Activated T-cell treated with anti-CD3 and anti-CD28 coated beads, Interleukin-2, amount 50 U/mL, for 24 hours (primary cell): ENCODE data around the gene PCSK5.
"Not testable (repeated sequence)": the region's sequence is repeated elsewhere in the genome, so short reads cannot be mapped to it uniquely, and the experiment has no call there.

Source experiments
- DNase-seq: peaks from one replicate; pipeline ENCODE4 v3.0.0-alpha.2; 2020
- H3K27ac Mint-ChIP-seq: 2 replicates; pipeline ENCODE4 v1.8.0; 2020; ENCODE audit warnings: mild to moderate bottlenecking, mixed read lengths
- H3K27me3 Mint-ChIP-seq: 2 replicates; pipeline ENCODE4 v1.8.0; 2020; ENCODE audit warnings: mixed read lengths
- H3K36me3 Mint-ChIP-seq: 2 replicates; pipeline ENCODE4 v1.8.0; 2020; ENCODE audit warnings: low read depth, mixed read lengths
- H3K4me1 Mint-ChIP-seq: 2 replicates; pipeline ENCODE4 v1.8.0; 2020; ENCODE audit warnings: low read depth, mixed read lengths
- H3K4me3 Mint-ChIP-seq: 2 replicates; pipeline ENCODE4 v1.8.0; 2020; ENCODE audit warnings: mild to moderate bottlenecking, moderate library complexity, mixed read lengths
- H3K9me3 Mint-ChIP-seq: 2 replicates; pipeline ENCODE4 v1.8.0; 2020; ENCODE audit warnings: mixed read lengths

The PCSK5 gene

GRCh38 chr9:76036762-76037161, 146.3 kb downstream of the PCSK5 start:
- H3K36me3 Mint-ChIP-seq, result peaks cover 3% of the 10 kb centered on the region
- no peak for DNase-seq
- peaks cover 24% of the 10 kb centered on the region for H3K4me1 Mint-ChIP-seq
- no peak overlapping the region for H3K4me3 Mint-ChIP-seq
- H3K9me3 Mint-ChIP-seq, result no peaks in the 10 kb centered on the region
- H3K27me3 Mint-ChIP-seq, result no peaks in the 10 kb centered on the region
- H3K27ac Mint-ChIP-seq, result no peak overlapping the region

- Mint-ChIP-seq H3K36me3 (peaks cover 3% of the 10 kb centered on the region), H3K27ac (no peak overlapping the region), H3K4me1 (peaks cover 14% of the 10 kb centered on the region), H3K27me3 (no peaks in the 10 kb centered on the region), H3K4me3 (no peak overlapping the region), H3K9me3 (no peaks in the 10 kb centered on the region)
- DNase-seq, result no peak
These were observed 147.2 kb downstream of the PCSK5 start for GRCh38 chr9:76037587-76038225.

GRCh38 chr9:76038431-76038830, 148.0 kb downstream of the PCSK5 start:
- Mint-ChIP-seq H3K36me3 (peaks cover 3% of the 10 kb centered on the region), H3K27me3 (no peaks in the 10 kb centered on the region), H3K9me3 (no peaks in the 10 kb centered on the region), H3K4me3 (no peak overlapping the region), H3K4me1 (peaks cover 10% of the 10 kb centered on the region), H3K27ac (no peak overlapping the region)
- DNase-seq, result no peak

DNA sequence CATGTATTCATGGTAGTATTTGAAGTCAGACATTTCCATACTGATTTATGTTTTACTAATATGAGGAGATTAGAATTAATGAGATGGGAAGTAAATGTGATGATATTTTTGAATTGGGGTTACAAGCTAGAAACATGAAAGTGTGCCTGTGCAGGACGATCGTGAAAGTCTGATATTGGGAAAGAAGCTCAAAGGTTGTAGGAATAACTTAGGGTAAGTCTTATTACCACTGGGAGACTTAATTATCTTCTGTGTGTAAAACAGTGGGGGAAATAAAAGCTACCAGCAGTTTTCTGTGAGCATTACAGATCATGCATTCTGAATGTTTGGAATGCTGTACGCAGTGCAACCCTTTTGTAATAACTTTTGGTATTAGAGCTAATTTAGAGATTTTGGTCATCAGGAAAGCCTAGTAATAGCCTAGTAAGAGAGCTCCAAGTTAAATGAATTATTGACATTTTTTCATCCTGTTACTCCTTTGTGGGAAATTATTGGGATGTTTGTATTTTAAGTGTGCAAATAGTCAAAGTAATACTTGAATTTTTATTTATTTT, 153.9 kb downstream of the PCSK5 start:
- Mint-ChIP-seq H3K4me3 (no peak overlapping the region), H3K27me3 (no peaks in the 10 kb centered on the region), H3K9me3 (no peaks in the 10 kb centered on the region), H3K27ac (no peak overlapping the region), H3K36me3 (peaks cover 3% of the 10 kb centered on the region), H3K4me1 (no peaks in the 10 kb centered on the region)
- no peak for DNase-seq

GRCh38 chr9:76045221-76045620, 154.7 kb downstream of the PCSK5 start:
- no peaks in the 10 kb centered on the region for H3K9me3 Mint-ChIP-seq
- H3K4me3 Mint-ChIP-seq, result no peak overlapping the region
- peaks cover 3% of the 10 kb centered on the region for H3K36me3 Mint-ChIP-seq
- H3K4me1 Mint-ChIP-seq, result no peaks in the 10 kb centered on the region
- no peaks in the 10 kb centered on the region for H3K27me3 Mint-ChIP-seq
- no peak for DNase-seq
- H3K27ac Mint-ChIP-seq, result no peak overlapping the region

DNA sequence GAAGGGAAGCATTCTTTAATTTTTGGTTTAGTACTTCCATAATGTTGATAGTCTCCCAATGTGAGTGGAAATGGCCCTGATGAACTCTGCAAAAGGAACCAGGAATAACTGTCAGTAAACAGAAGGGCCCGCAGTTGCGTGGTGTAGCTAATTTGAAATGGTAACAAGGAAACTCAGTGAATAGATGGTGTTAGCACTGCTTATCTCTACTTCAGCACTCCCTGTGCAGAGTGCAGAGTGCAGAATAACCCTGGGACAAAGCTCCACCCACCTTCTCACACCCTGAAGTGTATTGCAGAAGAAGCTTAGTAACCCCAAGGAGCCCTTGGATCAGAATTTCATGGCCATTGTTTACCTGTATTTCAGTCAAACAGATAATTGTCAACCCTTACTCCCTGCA, 158.9 kb downstream of the PCSK5 start:
- no peak for DNase-seq
- peaks cover 16% of the 10 kb centered on the region for H3K36me3 Mint-ChIP-seq
- peaks cover 7% of the 10 kb centered on the region for H3K9me3 Mint-ChIP-seq
- H3K4me1 Mint-ChIP-seq, result no peaks in the 10 kb centered on the region
- no peak overlapping the region for H3K4me3 Mint-ChIP-seq
- no peak overlapping the region for H3K27ac Mint-ChIP-seq
- H3K27me3 Mint-ChIP-seq, result no peaks in the 10 kb centered on the region

GRCh38 chr9:76067696-76068095, 177.2 kb downstream of the PCSK5 start:
- DNase-seq, result no peak
- Mint-ChIP-seq H3K4me1 (no peaks in the 10 kb centered on the region), H3K36me3 (peaks cover 12% of the 10 kb centered on the region), H3K27me3 (no peaks in the 10 kb centered on the region), H3K4me3 (no peak overlapping the region), H3K9me3 (no peaks in the 10 kb centered on the region), H3K27ac (no peak overlapping the region)

- no peak for DNase-seq
- Mint-ChIP-seq H3K36me3 (peaks cover 35% of the 10 kb centered on the region), H3K27ac (no peak overlapping the region), H3K4me1 (no peaks in the 10 kb centered on the region), H3K9me3 (peaks cover 7% of the 10 kb centered on the region), H3K27me3 (no peaks in the 10 kb centered on the region), H3K4me3 (no peak overlapping the region)
These were observed 187.1 kb downstream of the PCSK5 start for GRCh38 chr9:76077537-76077936.

- H3K4me3 Mint-ChIP-seq, H3K9me3 Mint-ChIP-seq, H3K27me3 Mint-ChIP-seq, H3K4me1 Mint-ChIP-seq, DNase-seq, H3K27ac Mint-ChIP-seq: not testable (repeated sequence)
- H3K36me3 Mint-ChIP-seq, result peaks cover 27% of the 10 kb centered on the region
These were observed 190.8 kb downstream of the PCSK5 start for GRCh38 chr9:76081281-76081680.

DNA sequence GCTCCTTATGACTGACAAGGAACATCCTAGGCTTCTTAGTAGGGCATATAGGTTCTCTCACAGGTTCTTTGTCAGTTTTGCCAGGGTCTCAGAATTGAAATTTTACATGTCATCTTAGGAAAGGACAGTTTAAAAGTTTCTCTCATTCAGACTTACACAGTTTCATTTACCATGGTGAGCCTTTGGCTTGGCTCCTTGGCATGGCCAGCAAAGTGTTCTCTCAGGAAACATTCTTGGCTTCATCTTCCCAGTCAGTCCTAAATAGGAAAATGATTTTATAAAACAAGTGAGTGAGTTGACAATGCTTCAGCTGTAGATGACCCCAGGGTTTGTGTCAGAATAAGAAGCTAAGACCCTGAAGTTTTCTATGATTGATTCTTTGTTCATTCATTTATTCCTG, 191.6 kb downstream of the PCSK5 start:
- Mint-ChIP-seq H3K9me3 (peaks cover 7% of the 10 kb centered on the region), H3K4me1 (no peaks in the 10 kb centered on the region), H3K36me3 (peaks cover 26% of the 10 kb centered on the region), H3K27me3 (no peaks in the 10 kb centered on the region), H3K4me3 (no peak overlapping the region), H3K27ac (no peak overlapping the region)
- DNase-seq, result no peak

GRCh38 chr9:76085596-76085995, 195.1 kb downstream of the PCSK5 start:
- Mint-ChIP-seq H3K27me3 (no peaks in the 10 kb centered on the region), H3K4me3 (no peak overlapping the region), H3K27ac (no peak overlapping the region), H3K4me1 (no peaks in the 10 kb centered on the region), H3K9me3 (no peaks in the 10 kb centered on the region), H3K36me3 (peaks cover 6% of the 10 kb centered on the region)
- DNase-seq, result no peak

DNA sequence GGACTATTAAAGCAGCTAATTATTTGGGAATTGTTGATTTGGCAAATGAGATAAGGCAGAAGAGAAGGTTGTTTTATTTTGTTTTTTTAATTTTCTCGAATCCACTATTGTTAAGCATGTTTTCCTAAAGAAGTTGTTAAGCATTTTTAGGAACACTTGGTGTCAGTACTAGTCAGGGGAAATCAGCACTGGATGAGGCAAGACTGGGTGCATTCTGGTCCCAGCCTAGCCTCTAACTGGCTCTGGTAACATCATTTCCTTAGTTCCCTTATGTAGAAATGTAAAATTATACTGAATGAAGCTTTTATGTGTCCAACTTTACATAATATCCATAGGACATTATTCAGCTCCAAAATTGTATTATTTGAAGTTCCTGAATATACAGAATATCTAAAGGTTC, 196.1 kb downstream of the PCSK5 start:
- no peak overlapping the region for H3K27ac Mint-ChIP-seq
- no peak overlapping the region for H3K4me3 Mint-ChIP-seq
- H3K4me1 Mint-ChIP-seq, result no peaks in the 10 kb centered on the region
- no peaks in the 10 kb centered on the region for H3K27me3 Mint-ChIP-seq
- no peaks in the 10 kb centered on the region for H3K9me3 Mint-ChIP-seq
- H3K36me3 Mint-ChIP-seq, result peaks cover 6% of the 10 kb centered on the region
- DNase-seq, result no peak

- Mint-ChIP-seq H3K9me3 (no peaks in the 10 kb centered on the region), H3K4me3 (no peak overlapping the region), H3K36me3 (peaks cover 6% of the 10 kb centered on the region), H3K4me1 (no peaks in the 10 kb centered on the region), H3K27me3 (no peaks in the 10 kb centered on the region), H3K27ac (no peak overlapping the region)
- no peak for DNase-seq
These were observed 197.5 kb downstream of the PCSK5 start for GRCh38 chr9:76087976-76088375.

DNA sequence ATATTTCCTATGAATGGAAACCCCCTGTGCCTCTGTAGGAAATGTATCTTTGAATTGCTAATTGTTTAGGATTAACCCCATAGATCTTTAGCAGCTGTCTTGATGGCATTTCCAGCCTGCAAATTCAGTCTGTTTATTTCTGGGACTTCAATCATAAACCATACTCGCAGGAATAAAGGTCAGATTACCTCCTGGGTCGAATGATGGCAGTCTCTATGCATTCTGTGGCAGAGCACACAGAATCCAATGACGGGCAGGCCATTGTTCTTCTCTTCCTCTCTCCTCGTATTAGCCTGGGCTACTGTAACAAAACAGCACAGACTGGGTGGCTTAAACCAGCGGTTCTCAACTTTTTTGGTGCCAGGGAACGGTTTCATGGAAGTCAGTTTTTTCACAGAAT, 199.9 kb downstream of the PCSK5 start:
- Mint-ChIP-seq H3K27ac (no peak overlapping the region), H3K4me1 (no peaks in the 10 kb centered on the region), H3K4me3 (no peak overlapping the region), H3K36me3 (peaks cover 4% of the 10 kb centered on the region), H3K27me3 (no peaks in the 10 kb centered on the region), H3K9me3 (no peaks in the 10 kb centered on the region)
- no peak for DNase-seq

DNA sequence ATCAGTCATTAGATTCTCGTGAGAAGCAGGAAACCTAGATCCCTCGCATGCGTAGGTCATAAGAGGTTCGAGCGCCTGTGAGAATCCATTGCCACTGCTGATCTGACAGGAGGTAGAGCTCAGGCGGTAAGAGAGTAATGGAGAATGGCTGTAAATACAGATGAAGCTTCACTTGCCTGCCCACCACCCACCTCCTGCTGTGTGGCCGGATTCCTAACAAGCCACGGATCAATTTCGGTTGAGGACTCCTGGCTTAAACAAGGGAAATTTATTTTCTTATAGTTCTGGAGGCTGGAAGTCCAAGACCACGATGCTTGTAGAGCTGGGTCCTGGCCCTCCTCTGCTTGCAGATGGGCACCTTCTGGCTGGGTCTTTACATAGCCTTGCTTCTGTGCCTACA, 200.4 kb downstream of the PCSK5 start:
- Mint-ChIP-seq H3K4me3 (no peak overlapping the region), H3K4me1 (no peaks in the 10 kb centered on the region), H3K27me3 (no peaks in the 10 kb centered on the region), H3K9me3 (no peaks in the 10 kb centered on the region), H3K36me3 (peaks cover 8% of the 10 kb centered on the region), H3K27ac (no peak overlapping the region)
- DNase-seq, result no peak

DNA sequence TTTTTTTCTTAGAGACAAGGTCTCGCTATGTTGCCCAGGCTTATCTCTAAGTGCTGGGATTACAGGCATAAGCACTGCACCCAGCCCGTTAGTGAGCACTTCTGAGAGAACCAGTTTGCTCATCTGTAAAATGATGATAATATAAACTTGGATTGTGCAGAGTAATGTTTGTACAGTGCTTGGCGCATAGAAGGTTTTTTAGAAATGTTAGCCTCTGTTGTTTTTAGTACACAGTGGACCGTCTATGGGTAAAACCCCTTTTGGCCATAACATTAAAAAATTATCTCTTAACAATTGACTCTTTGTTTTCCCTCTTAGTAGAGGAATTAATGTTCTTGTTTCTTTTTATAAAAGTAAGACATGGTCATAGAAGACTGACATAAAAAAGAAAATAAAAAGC, 202.1 kb downstream of the PCSK5 start:
- no peak overlapping the region for H3K27ac Mint-ChIP-seq
- H3K4me3 Mint-ChIP-seq, result no peak overlapping the region
- H3K27me3 Mint-ChIP-seq, result no peaks in the 10 kb centered on the region
- no peaks in the 10 kb centered on the region for H3K4me1 Mint-ChIP-seq
- peaks cover 15% of the 10 kb centered on the region for H3K36me3 Mint-ChIP-seq
- no peak for DNase-seq
- H3K9me3 Mint-ChIP-seq, result no peaks in the 10 kb centered on the region
